HCT116 (cell line): ENCODE measurements around the gene SOD1. TPM values are rescaled to one million over a fixed set of nuclear protein-coding genes. Genes with fewer than 3 reads are reported as not detected.
"Not testable (repeated sequence)": the region's sequence is repeated elsewhere in the genome, so short reads cannot be mapped to it uniquely, and the experiment has no call there.

Experiments
- ATAC-seq: fragments of 200-7000 bp; cut with Tn5 transposase; 2 replicates; pipeline ENCODE4 v1.9.1; 2020; ENCODE audit warnings: mild to moderate bottlenecking, moderate library complexity
- BruUV-seq: library from RNA; stranded (reverse); fragments of 400-500 nt; replicated peaks from 2 replicates; lab custom pipeline; 2021; lab: Mats Ljungman, UMichigan
- CTCF ChIA-PET: fragments of 300-600 bp; sonication (Branson Sonifier 250); formaldehyde crosslinking; loops from one replicate; lab custom pipeline; 2021; ENCODE audit warnings: antibody characterized with exemption; lab: Charles Lee
- POLR2A ChIA-PET: fragments of 300-600, 350-600 bp; sonication (Branson Sonifier 250); formaldehyde crosslinking; loops from one replicate; lab custom pipeline; 2021; ENCODE audit warnings: antibody characterized with exemption; lab: Charles Lee
- RAD21 ChIA-PET, 2 experiments: fragments of 300-600 bp; sonication (Branson Sonifier 250); formaldehyde crosslinking; loops; one replicate each; lab custom pipeline; 2023; ENCODE audit warnings: low total read pairs in 2 of 2; ENCODE audit not compliant: uncharacterized antibody in 2 of 2, unreplicated experiment in 2 of 2, low non-redundant PET in 1 of 2; lab: Charles Lee
- DNase-seq: peaks from one replicate; pipeline ENCODE4 v3.0.0-alpha.2; 2010; ENCODE audit warnings: low read depth, low spot score
- H2AFZ ChIP-seq: fragments of 200-600 bp; shearing (Covaris generic), sonication (generic); 2 replicates; pipeline ENCODE4 v1.6.1; 2017; ENCODE audit warnings: low read depth, mixed run types, mixed read lengths, antibody characterized with exemption, low read length; ENCODE audit not compliant: poor library complexity, severe bottlenecking
- H3K27ac ChIP-seq: 2 replicates; pipeline ENCODE4 v1.5.1; 2012; ENCODE audit warnings: low read depth, low read length
- H3K27me3 ChIP-seq: fragments of 200-600 bp; sonication (generic); 2 replicates; pipeline ENCODE4 v1.6.1; 2016; ENCODE audit warnings: mixed run types, low read length, mixed read lengths; ENCODE audit not compliant: insufficient read depth
- H3K36me3 ChIP-seq, 2 experiments: fragments of 200-500 bp in 1 of 2; fragments of 200-600 bp in 1 of 2; sonication (Bioruptor generic) in 1 of 2; sonication (generic) in 1 of 2; 2 replicates each; pipeline versions ENCODE4 v1.5.1 to v1.6.1; 2014 to 2016; ENCODE audit warnings: low read length in 2 of 2, inconsistent platforms in 1 of 2, mixed read lengths in 1 of 2, mixed run types in 1 of 2; ENCODE audit not compliant: insufficient read depth in 2 of 2, control insufficient read depth in 1 of 2
- H3K4me1 ChIP-seq, 2 experiments: fragments of 200-600 bp in 1 of 2; sonication (generic) in 1 of 2; 2 replicates each; pipeline versions ENCODE4 v1.5.1 to v1.6.1; 2012 to 2017; ENCODE audit warnings: low read length in 2 of 2, inconsistent platforms in 1 of 2, mild to moderate bottlenecking in 1 of 2, mixed read lengths in 1 of 2, mixed run types in 1 of 2, moderate library complexity in 1 of 2; ENCODE audit not compliant: insufficient read depth in 2 of 2, control insufficient read depth in 1 of 2
- H3K4me2 ChIP-seq: fragments of 200-600 bp; sonication (generic); 2 replicates; pipeline ENCODE4 v1.6.1; 2017; ENCODE audit warnings: mixed run types, low read length, mixed read lengths
- H3K4me3 ChIP-seq, 2 experiments: fragments of 200-600 bp in 1 of 2; sonication (generic) in 1 of 2; replicated peaks in 1 of 2; 2 replicates each; pipeline ENCODE4 v1.5.1; 2011 to 2016; ENCODE audit warnings: low read length in 2 of 2, control low read depth in 1 of 2, low read depth in 1 of 2, mild to moderate bottlenecking in 1 of 2, mixed read lengths in 1 of 2, mixed run types in 1 of 2
- H3K79me2 ChIP-seq: fragments of 200-600 bp; sonication (generic); 2 replicates; pipeline ENCODE4 v1.6.1; 2017; ENCODE audit warnings: mild to moderate bottlenecking, mixed run types, low read length, moderate library complexity, mixed read lengths; ENCODE audit not compliant: insufficient read depth
- H3K9ac ChIP-seq: fragments of 200-600 bp; sonication (generic); 2 replicates; pipeline ENCODE4 v1.6.1; 2016; ENCODE audit warnings: low read length, mixed read lengths
- H3K9me2 ChIP-seq: fragments of 200-600 bp; sonication (generic), shearing (Covaris generic); 2 replicates; pipeline ENCODE4 v1.6.1; 2017; ENCODE audit warnings: mixed run types, mild to moderate bottlenecking, moderate library complexity; ENCODE audit not compliant: insufficient read depth
- H3K9me3 ChIP-seq, 2 experiments: fragments of 200-500 bp in 1 of 2; fragments of 200-600 bp in 1 of 2; sonication (Bioruptor generic) in 1 of 2; sonication (generic) in 1 of 2; 2 replicates each; pipeline ENCODE4 v1.6.1; 2014 to 2017; ENCODE audit warnings: low read length in 2 of 2, mixed read lengths in 2 of 2, inconsistent platforms in 1 of 2, low read depth in 1 of 2, mild to moderate bottlenecking in 1 of 2, mixed run types in 1 of 2, moderate library complexity in 1 of 2; ENCODE audit not compliant: control insufficient read depth in 1 of 2, insufficient read depth in 1 of 2
- H4K20me1 ChIP-seq: fragments of 200-600 bp; sonication (generic), shearing (Covaris generic); 2 replicates; pipeline ENCODE4 v1.6.1; 2017; ENCODE audit warnings: mixed run types, mild to moderate bottlenecking, moderate library complexity; ENCODE audit not compliant: insufficient read depth
- EGR1 ChIP-seq: IDR thresholded peaks from 2 replicates; pipeline ENCODE4 v1.6.1; 2012; ENCODE audit warnings: low read depth
- ELF1 ChIP-seq: IDR thresholded peaks from 2 replicates; pipeline ENCODE4 v1.6.1; 2012; ENCODE audit warnings: low read depth, borderline replicate concordance
- EZH2 ChIP-seq: fragments of 200-600 bp; sonication (generic); IDR thresholded peaks from 2 replicates; pipeline ENCODE4 v1.6.1; 2017; ENCODE audit warnings: antibody characterized with exemption, mixed run types
- EZH2phosphoT487 ChIP-seq: fragments of 200-600 bp; IDR thresholded peaks from 2 replicates; pipeline ENCODE4 v1.6.1; 2018; ENCODE audit warnings: antibody characterized with exemption, borderline replicate concordance
- JUND ChIP-seq: IDR thresholded peaks from 2 replicates; pipeline ENCODE4 v1.6.1; 2012
- RAD21 ChIP-seq: IDR thresholded peaks from 2 replicates; pipeline ENCODE4 v1.6.1; 2012; ENCODE audit warnings: low read depth, mild to moderate bottlenecking
- SRF ChIP-seq: IDR thresholded peaks from 2 replicates; pipeline ENCODE4 v1.6.1; 2012; ENCODE audit warnings: low read depth
- YY1 ChIP-seq: IDR thresholded peaks from 2 replicates; pipeline ENCODE4 v1.6.1; 2011; ENCODE audit warnings: low read length, low read depth, moderate library complexity, mild to moderate bottlenecking; ENCODE audit not compliant: insufficient replicate concordance; ENCODE audit errors: extremely low read depth
- ZFX ChIP-seq: fragments of 450-650 bp; IDR thresholded peaks from 2 replicates; pipeline ENCODE4 v1.6.1; 2017
- intact Hi-C: fragments of 100-400 bp; cut with micrococcal nuclease; formaldehyde crosslinking; loops from 2 replicates; pipeline ENCODE4 v1.10.0; 2022
- total RNA-seq: library from RNA; stranded (reverse); gene quantifications from one replicate; pipeline ENCODE4 v1.2.1, GENCODE V29; 2021; ENCODE audit not compliant: unreplicated experiment
- TF ChIP-seq, protein P1 (sequence below): IDR thresholded peaks from 2 replicates; pipeline ENCODE4 v1.6.1; 2012; ENCODE audit warnings: low read depth
- TF ChIP-seq, protein P2 (sequence below): IDR thresholded peaks from 2 replicates; pipeline ENCODE4 v1.6.1; 2012
- TF ChIP-seq, protein P3 (sequence below): IDR thresholded peaks from 2 replicates; pipeline ENCODE4 v1.6.1; 2011; ENCODE audit warnings: mild to moderate bottlenecking, low read length, moderate library complexity; ENCODE audit not compliant: insufficient replicate concordance; ENCODE audit errors: extremely low read depth
- TF ChIP-seq, protein P4 (sequence below): IDR thresholded peaks from 2 replicates; pipeline ENCODE4 v1.6.1; 2012

The SOD1 gene
- total RNA-seq, 1 experiment from 2014 or later: 419 TPM

GRCh38 chr21:31665869-31666268 lies 6.4 kb downstream of the SOD1 start:
- H2AFZ ChIP-seq, ATAC-seq, DNase-seq, BruUV-seq, POLR2A ChIA-PET, H3K9me2 ChIP-seq, H3K9me3 ChIP-seq, RAD21 ChIA-PET, H3K4me3 ChIP-seq, H3K27ac ChIP-seq, CTCF ChIA-PET, H3K4me2 ChIP-seq, H3K27me3 ChIP-seq, H3K9ac ChIP-seq: not testable (repeated sequence)
- H3K36me3 ChIP-seq: peaks cover 41 to 57% of the 10 kb centered on the region in 2 experiments; a peak in 3 of 4 replicates
- peaks cover 65% of the 10 kb centered on the region for H3K79me2 ChIP-seq
- intact Hi-C loops: loop anchor here (2.0 kb wide), 1 partner anchor 67 kb away; the partner anchor contains the start of gene SCAF4
- peaks cover 2 to 21% of the 10 kb centered on the region in 2 experiments; a peak in 3 of 4 replicates for H3K4me1 ChIP-seq
- H4K20me1 ChIP-seq: peaks cover 21% of the 10 kb centered on the region; the same call in 1 of the 2 replicates

DNA sequence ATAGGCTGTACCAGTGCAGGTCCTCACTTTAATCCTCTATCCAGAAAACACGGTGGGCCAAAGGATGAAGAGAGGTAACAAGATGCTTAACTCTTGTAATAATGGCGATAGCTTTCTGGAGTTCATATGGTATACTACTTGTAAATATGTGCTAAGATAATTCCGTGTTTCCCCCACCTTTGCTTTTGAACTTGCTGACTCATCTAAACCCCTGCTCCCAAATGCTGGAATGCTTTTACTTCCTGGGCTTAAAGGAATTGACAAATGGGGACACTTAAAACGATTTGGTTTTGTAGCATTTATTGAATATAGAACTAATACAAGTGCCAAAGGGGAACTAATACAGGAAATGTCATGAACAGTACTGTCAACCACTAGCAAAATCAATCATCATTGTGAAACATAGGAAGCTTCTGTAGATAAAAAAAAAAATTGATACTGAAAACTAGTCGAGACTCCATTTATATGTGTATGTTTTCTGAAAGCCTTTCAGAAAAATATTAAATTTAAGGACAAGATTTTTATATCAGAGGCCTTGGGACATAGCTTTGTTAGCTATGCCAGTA lies 7.0 kb downstream of the SOD1 start:
- TF ChIP-seq EZH2phosphoT487 (no peak), RAD21 (no peak), EZH2 (no peak), SRF (no peak), YY1 (no peak), ZFX (no peak), JUND (no peak), ELF1 (no peak), EGR1 (no peak)
- TF ChIP-seq, protein P1, sequence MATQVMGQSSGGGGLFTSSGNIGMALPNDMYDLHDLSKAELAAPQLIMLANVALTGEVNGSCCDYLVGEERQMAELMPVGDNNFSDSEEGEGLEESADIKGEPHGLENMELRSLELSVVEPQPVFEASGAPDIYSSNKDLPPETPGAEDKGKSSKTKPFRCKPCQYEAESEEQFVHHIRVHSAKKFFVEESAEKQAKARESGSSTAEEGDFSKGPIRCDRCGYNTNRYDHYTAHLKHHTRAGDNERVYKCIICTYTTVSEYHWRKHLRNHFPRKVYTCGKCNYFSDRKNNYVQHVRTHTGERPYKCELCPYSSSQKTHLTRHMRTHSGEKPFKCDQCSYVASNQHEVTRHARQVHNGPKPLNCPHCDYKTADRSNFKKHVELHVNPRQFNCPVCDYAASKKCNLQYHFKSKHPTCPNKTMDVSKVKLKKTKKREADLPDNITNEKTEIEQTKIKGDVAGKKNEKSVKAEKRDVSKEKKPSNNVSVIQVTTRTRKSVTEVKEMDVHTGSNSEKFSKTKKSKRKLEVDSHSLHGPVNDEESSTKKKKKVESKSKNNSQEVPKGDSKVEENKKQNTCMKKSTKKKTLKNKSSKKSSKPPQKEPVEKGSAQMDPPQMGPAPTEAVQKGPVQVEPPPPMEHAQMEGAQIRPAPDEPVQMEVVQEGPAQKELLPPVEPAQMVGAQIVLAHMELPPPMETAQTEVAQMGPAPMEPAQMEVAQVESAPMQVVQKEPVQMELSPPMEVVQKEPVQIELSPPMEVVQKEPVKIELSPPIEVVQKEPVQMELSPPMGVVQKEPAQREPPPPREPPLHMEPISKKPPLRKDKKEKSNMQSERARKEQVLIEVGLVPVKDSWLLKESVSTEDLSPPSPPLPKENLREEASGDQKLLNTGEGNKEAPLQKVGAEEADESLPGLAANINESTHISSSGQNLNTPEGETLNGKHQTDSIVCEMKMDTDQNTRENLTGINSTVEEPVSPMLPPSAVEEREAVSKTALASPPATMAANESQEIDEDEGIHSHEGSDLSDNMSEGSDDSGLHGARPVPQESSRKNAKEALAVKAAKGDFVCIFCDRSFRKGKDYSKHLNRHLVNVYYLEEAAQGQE: no peak
- TF ChIP-seq, protein P2, sequence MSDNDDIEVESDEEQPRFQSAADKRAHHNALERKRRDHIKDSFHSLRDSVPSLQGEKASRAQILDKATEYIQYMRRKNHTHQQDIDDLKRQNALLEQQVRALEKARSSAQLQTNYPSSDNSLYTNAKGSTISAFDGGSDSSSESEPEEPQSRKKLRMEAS: no peak
- TF ChIP-seq, protein P3, sequence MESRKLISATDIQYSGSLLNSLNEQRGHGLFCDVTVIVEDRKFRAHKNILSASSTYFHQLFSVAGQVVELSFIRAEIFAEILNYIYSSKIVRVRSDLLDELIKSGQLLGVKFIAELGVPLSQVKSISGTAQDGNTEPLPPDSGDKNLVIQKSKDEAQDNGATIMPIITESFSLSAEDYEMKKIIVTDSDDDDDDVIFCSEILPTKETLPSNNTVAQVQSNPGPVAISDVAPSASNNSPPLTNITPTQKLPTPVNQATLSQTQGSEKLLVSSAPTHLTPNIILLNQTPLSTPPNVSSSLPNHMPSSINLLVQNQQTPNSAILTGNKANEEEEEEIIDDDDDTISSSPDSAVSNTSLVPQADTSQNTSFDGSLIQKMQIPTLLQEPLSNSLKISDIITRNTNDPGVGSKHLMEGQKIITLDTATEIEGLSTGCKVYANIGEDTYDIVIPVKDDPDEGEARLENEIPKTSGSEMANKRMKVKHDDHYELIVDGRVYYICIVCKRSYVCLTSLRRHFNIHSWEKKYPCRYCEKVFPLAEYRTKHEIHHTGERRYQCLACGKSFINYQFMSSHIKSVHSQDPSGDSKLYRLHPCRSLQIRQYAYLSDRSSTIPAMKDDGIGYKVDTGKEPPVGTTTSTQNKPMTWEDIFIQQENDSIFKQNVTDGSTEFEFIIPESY: no peak
- TF ChIP-seq, protein P4, sequence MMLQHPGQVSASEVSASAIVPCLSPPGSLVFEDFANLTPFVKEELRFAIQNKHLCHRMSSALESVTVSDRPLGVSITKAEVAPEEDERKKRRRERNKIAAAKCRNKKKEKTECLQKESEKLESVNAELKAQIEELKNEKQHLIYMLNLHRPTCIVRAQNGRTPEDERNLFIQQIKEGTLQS: no peak
- no peak overlapping the region for H3K4me3 ChIP-seq
- DNase-seq: no peak
- no peak for ATAC-seq
- no peaks in the 10 kb centered on the region for H3K9me3 ChIP-seq
- no peak overlapping the region for H2AFZ ChIP-seq
- H3K79me2 ChIP-seq: peaks cover 58% of the 10 kb centered on the region
- H3K9me2 ChIP-seq: no peaks in the 10 kb centered on the region
- H3K4me1 ChIP-seq: peaks cover 0 to 16% of the 10 kb centered on the region in 2 experiments; a peak in 2 of 4 replicates
- no peak overlapping the region for H3K27ac ChIP-seq
- no TSS peak for BruUV-seq
- H4K20me1 ChIP-seq: peaks cover 21% of the 10 kb centered on the region; the same call in 1 of the 2 replicates
- RAD21 ChIA-PET: no interaction called here
- intact Hi-C loops: no loop called here
- no peak overlapping the region for H3K4me2 ChIP-seq
- POLR2A ChIA-PET: no interaction called here
- H3K27me3 ChIP-seq: no peaks in the 10 kb centered on the region
- H3K36me3 ChIP-seq: peaks cover 43 to 57% of the 10 kb centered on the region in 2 experiments; a peak in 3 of 4 replicates
- CTCF ChIA-PET: no interaction called here
- H3K9ac ChIP-seq: no peak overlapping the region
